Omental fat pad (tissue), 4 donors: ENCODE measurements around the gene ADAMTSL2. TPM values are rescaled to one million over a fixed set of nuclear protein-coding genes. Genes with fewer than 3 reads are reported as not detected.

Source experiments
- ATAC-seq: fragments of 150-250 bp; one replicate; pipeline ENCODE4 v1.9.1; 2016; ENCODE audit warnings: mild to moderate bottlenecking, moderate library complexity; ENCODE audit not compliant: low FRiP score
- DNase-seq: peaks from one replicate; pipeline ENCODE4 v3.0.0-alpha.2; 2019; ENCODE audit warnings: low spot score
- total RNA-seq, 4 donors: library from RNA; depleted of rRNA; stranded (reverse); fragments of >200 nt; gene quantifications; one replicate each; pipeline ENCODE4 v1.1.0, GENCODE V29; 2016
- TF ChIP-seq, protein P1 (sequence below), 3 donors: fragments of 450-650 bp; IDR thresholded peaks; one replicate each; pipeline ENCODE4 v1.5.1; 2016 to 2017; ENCODE audit warnings: antibody characterized with exemption in 3 of 3, mild to moderate bottlenecking in 3 of 3, moderate library complexity in 2 of 3

ADAMTSL2 gene
- total RNA-seq, 4 donors from 2014 or later: 0.63 to 4.7 (median 1.4) TPM

DNA sequence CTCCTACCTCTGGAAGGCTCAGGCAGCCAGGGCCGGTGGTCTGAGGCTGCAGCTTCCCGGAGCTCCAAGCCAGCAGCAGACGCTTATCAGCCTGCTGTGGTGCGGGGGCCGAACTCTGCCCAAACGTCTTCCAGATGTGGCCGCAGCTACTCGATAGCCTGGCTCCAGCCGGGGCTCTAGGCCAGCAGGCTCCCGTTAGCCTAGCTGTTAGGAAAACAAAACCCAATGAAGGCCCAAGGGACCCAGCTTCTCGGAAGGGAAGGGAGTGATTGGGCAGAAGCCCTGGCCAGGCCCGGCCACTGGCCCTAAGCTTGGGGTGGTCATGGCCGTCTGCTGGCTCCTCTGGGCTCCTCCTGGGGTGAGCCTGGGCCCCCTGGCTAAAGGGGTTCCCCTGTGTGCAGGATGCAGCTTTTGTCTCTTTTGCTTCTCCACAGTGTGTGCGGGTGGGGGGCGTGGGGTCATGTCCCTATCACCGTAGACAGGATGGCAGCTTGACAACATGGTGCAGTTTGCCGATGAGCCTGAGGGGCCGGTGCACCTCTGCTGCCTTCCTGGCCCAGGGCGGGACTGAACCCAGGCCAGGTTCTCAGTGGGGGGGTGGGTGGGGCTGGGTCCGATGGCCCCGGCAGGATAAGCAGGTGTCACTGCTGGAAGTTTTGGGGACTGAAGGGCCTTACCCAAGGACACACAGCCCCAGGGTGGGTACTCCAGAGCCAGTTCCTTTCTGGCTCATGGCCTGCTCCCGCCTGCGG is 28.4 kb upstream of the ADAMTSL2 start:
- TF ChIP-seq, protein P1, sequence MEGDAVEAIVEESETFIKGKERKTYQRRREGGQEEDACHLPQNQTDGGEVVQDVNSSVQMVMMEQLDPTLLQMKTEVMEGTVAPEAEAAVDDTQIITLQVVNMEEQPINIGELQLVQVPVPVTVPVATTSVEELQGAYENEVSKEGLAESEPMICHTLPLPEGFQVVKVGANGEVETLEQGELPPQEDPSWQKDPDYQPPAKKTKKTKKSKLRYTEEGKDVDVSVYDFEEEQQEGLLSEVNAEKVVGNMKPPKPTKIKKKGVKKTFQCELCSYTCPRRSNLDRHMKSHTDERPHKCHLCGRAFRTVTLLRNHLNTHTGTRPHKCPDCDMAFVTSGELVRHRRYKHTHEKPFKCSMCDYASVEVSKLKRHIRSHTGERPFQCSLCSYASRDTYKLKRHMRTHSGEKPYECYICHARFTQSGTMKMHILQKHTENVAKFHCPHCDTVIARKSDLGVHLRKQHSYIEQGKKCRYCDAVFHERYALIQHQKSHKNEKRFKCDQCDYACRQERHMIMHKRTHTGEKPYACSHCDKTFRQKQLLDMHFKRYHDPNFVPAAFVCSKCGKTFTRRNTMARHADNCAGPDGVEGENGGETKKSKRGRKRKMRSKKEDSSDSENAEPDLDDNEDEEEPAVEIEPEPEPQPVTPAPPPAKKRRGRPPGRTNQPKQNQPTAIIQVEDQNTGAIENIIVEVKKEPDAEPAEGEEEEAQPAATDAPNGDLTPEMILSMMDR (IDR thresholded peaks at IDR 0.05): no peak
- no peak for ATAC-seq
- DNase-seq: no peak

DNA sequence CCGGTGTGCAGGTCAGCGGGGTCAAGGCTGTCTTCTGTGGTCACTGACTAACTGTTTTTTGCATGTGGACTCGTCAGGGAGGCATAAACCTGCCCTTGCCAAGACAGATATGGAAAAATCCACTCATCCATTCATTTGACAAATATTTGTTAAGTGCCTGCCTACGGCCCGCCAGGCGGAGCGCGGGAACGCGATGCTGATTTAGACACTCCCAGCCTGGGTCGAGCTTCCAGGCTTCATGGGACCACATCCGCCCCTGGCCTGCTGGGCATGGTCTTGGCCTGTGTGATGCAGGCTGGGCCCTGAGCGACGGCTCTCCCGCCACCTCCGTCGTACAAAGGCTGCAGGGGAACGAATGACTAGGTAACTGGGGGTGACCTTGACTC is 27.9 kb upstream of the ADAMTSL2 start:
- DNase-seq: no peak
- TF ChIP-seq, protein P1 (IDR thresholded peaks at IDR 0.05): no peak
- ATAC-seq: peak; percentile 68

DNA sequence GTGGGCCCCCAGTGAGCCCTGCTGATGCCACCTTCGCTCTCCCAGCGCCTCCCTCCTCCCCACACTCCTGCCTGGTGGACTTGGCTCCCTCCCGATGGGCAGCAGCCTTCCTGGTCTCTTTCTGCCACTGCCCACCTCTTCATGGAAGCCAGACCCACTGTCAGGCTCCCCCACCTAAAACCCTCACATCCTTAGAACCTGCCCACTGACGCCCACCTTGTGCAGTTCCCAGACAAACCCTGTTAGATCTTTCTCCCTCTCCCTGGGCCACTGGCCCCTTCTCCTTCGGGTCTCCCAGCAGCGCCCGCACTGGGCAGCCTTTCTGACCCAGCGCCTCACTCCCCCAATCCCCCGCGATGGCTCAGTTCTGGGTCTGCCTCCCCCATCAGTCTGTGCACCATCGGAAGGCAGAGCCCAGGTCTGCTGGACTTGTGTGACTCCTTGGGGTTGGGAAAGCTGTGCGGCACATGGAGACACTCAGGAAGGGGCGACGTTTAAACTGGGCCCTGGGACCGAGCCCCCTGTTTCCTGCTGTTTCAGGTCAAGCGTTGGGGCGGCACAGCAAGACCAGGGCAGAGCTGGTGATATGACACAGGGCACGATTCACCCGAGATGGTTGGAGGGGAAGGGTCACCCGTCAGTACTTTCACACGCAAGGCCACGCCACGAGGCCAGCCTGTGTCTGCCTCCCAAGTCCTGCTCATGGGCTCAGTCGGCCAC is 27.1 kb upstream of the ADAMTSL2 start:
- ATAC-seq (no peak), DNase-seq (no peak)
- TF ChIP-seq, protein P1 (IDR thresholded peaks at IDR 0.05): no peak

DNA sequence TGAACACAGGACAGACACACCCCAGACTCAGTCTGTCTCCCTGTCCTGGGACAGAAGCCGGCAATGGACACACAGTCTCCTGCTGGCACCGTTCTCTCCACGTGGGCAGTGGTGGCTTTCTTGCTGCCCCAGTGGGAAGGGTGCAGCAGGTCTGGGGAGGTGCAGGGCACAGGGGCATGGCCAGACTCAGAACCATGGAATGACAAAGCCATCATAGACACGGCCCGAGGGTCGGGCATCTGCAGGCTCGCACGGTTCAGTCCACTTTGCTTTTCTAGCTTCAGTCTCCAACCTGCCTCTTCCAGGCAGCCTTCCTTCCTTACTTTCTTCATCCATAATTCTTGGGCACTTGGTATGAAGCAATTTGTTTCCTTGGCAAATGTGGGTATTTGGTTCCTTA is 26.5 kb upstream of the ADAMTSL2 start:
- DNase-seq (no peak), ATAC-seq (no peak)
- TF ChIP-seq, protein P1 (IDR thresholded peaks at IDR 0.05): no peak

DNA sequence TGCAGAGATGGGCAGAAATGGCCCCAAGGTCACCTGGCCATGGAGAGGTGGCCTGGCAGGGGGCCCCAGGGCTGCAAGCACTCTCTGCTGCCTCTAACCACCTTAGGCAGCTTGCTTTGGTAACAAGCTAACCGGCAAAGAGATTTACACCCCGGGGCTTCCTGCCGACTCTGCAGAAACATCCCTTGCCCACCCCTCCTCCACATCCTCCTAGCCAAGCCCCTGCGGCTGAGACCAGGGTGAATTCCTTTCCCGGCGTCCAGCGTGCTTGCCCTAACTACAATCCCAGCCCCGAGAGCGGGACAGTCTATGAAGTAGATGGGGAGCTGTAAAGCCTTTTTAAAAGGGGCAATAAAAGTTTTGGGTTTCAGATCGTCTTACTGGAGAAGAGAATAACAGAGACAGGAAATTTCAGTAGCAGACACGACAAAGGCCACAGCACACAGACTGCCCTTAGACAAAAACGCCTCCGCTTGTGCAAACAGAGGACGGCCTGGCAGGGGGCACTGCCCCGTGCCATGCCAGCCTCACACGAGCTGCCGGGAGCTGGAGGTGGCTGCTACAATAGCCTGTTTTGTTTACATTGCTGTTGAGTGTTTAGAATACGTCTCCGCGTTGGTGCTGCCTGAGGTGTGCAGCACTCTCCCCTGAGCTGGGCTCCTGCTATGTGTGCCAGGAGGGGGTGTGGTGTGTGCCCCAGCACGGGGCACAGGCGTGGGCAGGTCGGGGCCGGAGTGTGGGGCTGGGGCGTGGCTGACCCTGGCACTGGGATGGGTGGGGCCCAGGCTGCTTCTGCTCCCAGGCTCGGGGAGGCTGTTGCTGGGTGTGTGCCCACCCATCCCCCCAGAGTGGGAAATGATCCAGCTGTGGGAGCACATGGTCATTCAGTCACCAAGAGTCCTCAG is 25.1 kb upstream of the ADAMTSL2 start:
- no peak for DNase-seq
- TF ChIP-seq, protein P1 (IDR thresholded peaks at IDR 0.05): no peak
- ATAC-seq: no peak

DNA sequence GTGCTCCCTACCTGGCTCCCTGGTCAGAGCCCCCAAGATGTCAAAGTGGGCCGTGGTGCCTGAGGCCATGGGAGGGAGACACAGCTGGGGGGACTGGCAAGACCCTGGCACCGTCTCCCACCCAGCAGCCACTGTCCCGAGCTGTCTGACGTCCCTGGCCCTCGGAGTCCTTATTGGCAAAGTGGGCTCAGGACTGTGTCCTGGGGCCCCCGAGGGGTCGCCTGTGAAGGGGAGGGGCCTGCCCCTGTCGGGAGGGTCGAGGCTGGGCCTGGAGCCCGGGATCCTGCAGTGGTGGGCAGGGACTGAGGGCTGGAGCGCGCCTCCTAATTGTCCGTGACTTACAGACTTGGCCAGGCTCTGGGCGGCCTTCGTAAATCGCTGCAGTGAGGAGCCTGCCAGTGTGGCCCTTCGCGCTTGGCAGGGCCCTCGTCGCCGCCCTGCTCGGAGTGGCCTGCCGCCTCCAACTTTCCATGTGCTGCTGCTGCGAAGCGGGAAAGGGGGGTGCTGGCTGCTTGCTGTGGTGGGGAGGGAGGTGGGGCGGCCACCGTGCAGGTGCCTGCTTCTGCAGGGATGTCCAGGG is 23.5 kb upstream of the ADAMTSL2 start:
- TF ChIP-seq, protein P1 (IDR thresholded peaks at IDR 0.05): no peak
- ATAC-seq: no peak
- DNase-seq: no peak
